AG04450 (cell line): Measurements from ENCODE around the gene GGN. TPM values are rescaled to one million over a fixed set of nuclear protein-coding genes. Genes with fewer than 3 reads are reported as not detected.
"Not testable (repeated sequence)": the region's sequence is repeated elsewhere in the genome, so short reads cannot be mapped to it uniquely, and the experiment has no call there.

Experiments
- CTCF ChIA-PET: fragments of 300-600, 350-600 bp; formaldehyde crosslinking; extraction: SDS; loops from one replicate; lab custom pipeline; 2022; ENCODE audit warnings: antibody characterized with exemption, inconsistent platforms; lab: Charles Lee
- POLR2A ChIA-PET: fragments of 350-600 bp; formaldehyde crosslinking; extraction: SDS; loops from one replicate; lab custom pipeline; 2021; ENCODE audit warnings: antibody characterized with exemption, inconsistent platforms; lab: Yijun Ruan, JAX
- DNase-seq: peaks from one replicate; pipeline ENCODE4 v3.0.0-alpha.2; 2011; ENCODE audit warnings: low read depth, low spot score
- H3K27ac ChIP-seq: one replicate; pipeline ENCODE4 v1.5.1; 2012; ENCODE audit warnings: low read depth, low read length, control low read depth
- H3K27me3 ChIP-seq: one replicate; pipeline ENCODE4 v1.6.0; 2012; ENCODE audit warnings: low read length; ENCODE audit not compliant: control insufficient read depth, insufficient read depth
- H3K4me3 ChIP-seq: 2 replicates; pipeline ENCODE4 v1.5.1; 2011; ENCODE audit warnings: mild to moderate bottlenecking, low read depth, low read length, control low read depth
- H3K9me3 ChIP-seq: 2 replicates; pipeline ENCODE4 v1.5.1; 2012; ENCODE audit warnings: low read length; ENCODE audit not compliant: control insufficient read depth, insufficient read depth
- CTCF ChIP-seq: IDR thresholded peaks from 2 replicates; pipeline ENCODE4 v1.5.1; 2011; ENCODE audit warnings: low read depth, low read length, control low read depth, inconsistent platforms
- polyA plus RNA-seq: library from polyadenylated mRNA; depleted of rRNA; stranded (reverse); fragments of >200 nt; gene quantifications from 2 replicates; pipeline ENCODE4 v1.2.3, GENCODE V29; 2011

GGN gene
- polyA plus RNA-seq, 1 experiment: 0.15 TPM

GRCh38 chr19:38367041-38367440 lies 20.8 kb downstream of the GGN start:
- Histone ChIP-seq H3K27me3 (peaks cover 16% of the 10 kb centered on the region), H3K9me3 (no peaks in the 10 kb centered on the region; the same call in 1 of the 2 replicates), H3K27ac (no peak overlapping the region), H3K4me3 (no peak overlapping the region)
- POLR2A ChIA-PET: no interaction called here
- no peak for TF ChIP-seq CTCF
- no peak for DNase-seq
- CTCF ChIA-PET: no interaction called here

GRCh38 chr19:38362946-38363688 lies 24.7 kb downstream of the GGN start:
- DNase-seq, CTCF ChIA-PET, H3K9me3 ChIP-seq, H3K27ac ChIP-seq, POLR2A ChIA-PET, H3K4me3 ChIP-seq: not testable (repeated sequence)
- peaks cover 33% of the 10 kb centered on the region for H3K27me3 ChIP-seq

GRCh38 chr19:38362076-38362945 lies 25.5 kb downstream of the GGN start:
- H3K4me3 ChIP-seq: peak overlapping the region; percentile 69
- H3K9me3 ChIP-seq: no peaks in the 10 kb centered on the region; the same call in 1 of the 2 replicates
- no peak for DNase-seq
- no peak overlapping the region for H3K27ac ChIP-seq
- CTCF ChIA-PET: interaction anchor here (0.6 kb wide), 1 partner anchor 68 kb away, joined by 3 read pairs; no protein-coding TSS in a partner anchor
- POLR2A ChIA-PET: interaction anchor here (1.2 kb wide), 1 partner anchor 12 kb away, joined by 5 read pairs; the partner anchor contains the start of gene PSMD8
- peaks cover 33% of the 10 kb centered on the region for H3K27me3 ChIP-seq
- TF ChIP-seq CTCF: no peak

DNA sequence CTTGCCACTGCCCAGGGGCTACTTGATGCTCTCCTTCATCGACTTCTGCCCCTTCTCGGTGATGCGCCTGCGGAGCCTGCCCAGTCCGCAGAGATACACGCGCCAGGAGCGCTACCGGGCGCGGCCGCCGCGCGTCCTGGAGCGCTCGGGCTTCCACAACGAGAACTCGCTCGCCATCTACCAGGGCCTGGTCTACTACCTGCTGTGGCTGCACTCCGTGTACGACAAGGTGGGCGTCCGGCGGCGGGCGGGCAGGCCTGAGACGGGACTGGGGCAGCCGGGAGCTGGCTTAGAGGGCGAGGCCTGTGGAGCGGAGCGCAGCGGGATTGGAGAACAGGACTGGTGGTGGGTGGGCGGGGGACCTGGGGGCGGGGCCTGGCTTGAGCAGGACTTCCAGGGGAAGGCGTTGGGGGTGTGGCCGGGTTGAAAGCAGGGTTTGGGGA lies 26.2 kb downstream of the GGN start:
- TF ChIP-seq CTCF: 0 out of 2 replicates have a peak, but pooled peaks have one; percentile 19
- Histone ChIP-seq H3K27me3 (peaks cover 33% of the 10 kb centered on the region), H3K27ac (no peak overlapping the region), H3K9me3 (no peaks in the 10 kb centered on the region; the same call in 1 of the 2 replicates), H3K4me3 (peak overlapping the region; percentile 69)
- POLR2A ChIA-PET: interaction anchor here (1.2 kb wide), 1 partner anchor 13 kb away, joined by 5 read pairs; the partner anchor contains the start of gene PSMD8
- no peak for DNase-seq
- CTCF ChIA-PET: interaction anchor here (0.6 kb wide), 1 partner anchor 68 kb away, joined by 3 read pairs; no protein-coding TSS in a partner anchor
